ENCODE data around the gene MSI2. TPM values are rescaled to one million over a fixed set of nuclear protein-coding genes. Genes with fewer than 3 reads are reported as not detected.

Gene MSI2
- 12.3 and 12.6 TPM in 2 replicates for total RNA-seq (ENCODE audit: low replicate concordance)

GRCh38 chr17:57255776-57256681 lies at the start of gene MSI2:
MSI2 (plus strand) TSS chr17:57256523; CDS start chr17:57256743, 220 bp downstream.
- H3K4me3 ChIP-seq (ENCODE audit: low read depth, low read length): peak within 1 kb of the TSS; percentile 73
- peak; percentile 8 for TF ChIP-seq CTCF (IDR thresholded peaks at IDR 0.05; ENCODE audit: insufficient read depth, low read length)
- peak; percentile 69 for DNase-seq (ENCODE audit: low read depth)

GRCh38 chr17:57206928-57207327 lies 49.4 kb upstream of the MSI2 start:
- no peak for TF ChIP-seq CTCF (IDR thresholded peaks at IDR 0.05; ENCODE audit: insufficient read depth, low read length)
- H3K4me3 ChIP-seq (ENCODE audit: low read depth, low read length): no peak overlapping the region
- DNase-seq (ENCODE audit: low read depth): no peak

- no peak overlapping the region for H3K4me3 ChIP-seq (ENCODE audit: low read depth, low read length)
- TF ChIP-seq CTCF (IDR thresholded peaks at IDR 0.05; ENCODE audit: insufficient read depth, low read length): no peak
- no peak for DNase-seq (ENCODE audit: low read depth)
Measured at GRCh38 chr17:57207396-57207795, 48.9 kb upstream of the MSI2 start.

- H3K4me3 ChIP-seq (ENCODE audit: low read depth, low read length): no peak overlapping the region
- no peak for DNase-seq (ENCODE audit: low read depth)
- no peak for TF ChIP-seq CTCF (IDR thresholded peaks at IDR 0.05; ENCODE audit: insufficient read depth, low read length)
Measured at GRCh38 chr17:57210224-57210553, 46.1 kb upstream of the MSI2 start.

- DNase-seq (ENCODE audit: low read depth): no peak
Measured at GRCh38 chr17:57210972-57211411, 45.3 kb upstream of the MSI2 start.

GRCh38 chr17:57211543-57211942 lies 44.8 kb upstream of the MSI2 start:
- H3K4me3 ChIP-seq (ENCODE audit: low read depth, low read length): no peak overlapping the region
- no peak for DNase-seq (ENCODE audit: low read depth)
- no peak for TF ChIP-seq CTCF (IDR thresholded peaks at IDR 0.05; ENCODE audit: insufficient read depth, low read length)

More at GRCh38 chr17:57210972-57211411, 45.3 kb upstream of the MSI2 start:
- no peak for TF ChIP-seq CTCF (IDR thresholded peaks at IDR 0.05; ENCODE audit: insufficient read depth, low read length)
- no peak overlapping the region for H3K4me3 ChIP-seq (ENCODE audit: low read depth, low read length)

Data from fibroblast of the aortic adventitia (primary cell).